Measurements from ENCODE around the gene DDAH1. TPM values are rescaled to one million over a fixed set of nuclear protein-coding genes. Genes with fewer than 3 reads are reported as not detected.
"Not testable (repeated sequence)": the region's sequence is repeated elsewhere in the genome, so short reads cannot be mapped to it uniquely, and the experiment has no call there.

Gene DDAH1
- total and polyA plus RNA-seq, 2 experiments from 2014 or later: 19.5 to 49.8 TPM

- H3K27me3 ChIP-seq: no peaks in the 10 kb centered on the region
- 86% methylated on average over 3 of the region's 3 CpGs for WGBS (ENCODE audit: low lambda C conversion rate, missing lambda C conversion rate)
- H3K4me2 ChIP-seq: no peak overlapping the region
- H3K79me2 ChIP-seq: no peaks in the 10 kb centered on the region
- H3K36me3 ChIP-seq (replicated peaks; ENCODE audit: insufficient read depth, low read depth): no peaks in the 10 kb centered on the region
- DNase-seq (ENCODE audit: low spot score): no peak
- H4K20me1 ChIP-seq (ENCODE audit: insufficient read depth, poor library complexity, severe bottlenecking): no peaks in the 10 kb centered on the region
- H2AFZ ChIP-seq: no peak overlapping the region
- H3K9me3 ChIP-seq (ENCODE audit: low read depth): no peaks in the 10 kb centered on the region
- no peaks in the 10 kb centered on the region for H3K9me2 ChIP-seq (replicated peaks; ENCODE audit: insufficient read depth)
- no peak overlapping the region for H3K27ac ChIP-seq
- H3K4me3 ChIP-seq: no peak overlapping the region
- TF ChIP-seq EZH2 (IDR thresholded peaks at IDR 0.05; ENCODE audit: borderline replicate concordance) (no peak), EZH2phosphoT487 (IDR thresholded peaks at IDR 0.05; ENCODE audit: low read depth, severe bottlenecking, unreplicated experiment) (no peak)
- TF ChIP-seq, protein P1, sequence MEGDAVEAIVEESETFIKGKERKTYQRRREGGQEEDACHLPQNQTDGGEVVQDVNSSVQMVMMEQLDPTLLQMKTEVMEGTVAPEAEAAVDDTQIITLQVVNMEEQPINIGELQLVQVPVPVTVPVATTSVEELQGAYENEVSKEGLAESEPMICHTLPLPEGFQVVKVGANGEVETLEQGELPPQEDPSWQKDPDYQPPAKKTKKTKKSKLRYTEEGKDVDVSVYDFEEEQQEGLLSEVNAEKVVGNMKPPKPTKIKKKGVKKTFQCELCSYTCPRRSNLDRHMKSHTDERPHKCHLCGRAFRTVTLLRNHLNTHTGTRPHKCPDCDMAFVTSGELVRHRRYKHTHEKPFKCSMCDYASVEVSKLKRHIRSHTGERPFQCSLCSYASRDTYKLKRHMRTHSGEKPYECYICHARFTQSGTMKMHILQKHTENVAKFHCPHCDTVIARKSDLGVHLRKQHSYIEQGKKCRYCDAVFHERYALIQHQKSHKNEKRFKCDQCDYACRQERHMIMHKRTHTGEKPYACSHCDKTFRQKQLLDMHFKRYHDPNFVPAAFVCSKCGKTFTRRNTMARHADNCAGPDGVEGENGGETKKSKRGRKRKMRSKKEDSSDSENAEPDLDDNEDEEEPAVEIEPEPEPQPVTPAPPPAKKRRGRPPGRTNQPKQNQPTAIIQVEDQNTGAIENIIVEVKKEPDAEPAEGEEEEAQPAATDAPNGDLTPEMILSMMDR (IDR thresholded peaks at IDR 0.05; ENCODE audit: poor library complexity): no peak
- no peaks in the 10 kb centered on the region for H3K4me1 ChIP-seq (ENCODE audit: insufficient read depth)
Measured at GRCh38 chr1:85349224-85349623, 115.7 kb downstream of the DDAH1 start.

GRCh38 chr1:85347908-85348307, 117.1 kb downstream of the DDAH1 start:
- Histone ChIP-seq H3K36me3 (replicated peaks; ENCODE audit: insufficient read depth, low read depth) (no peaks in the 10 kb centered on the region), H2AFZ (no peak overlapping the region), H3K79me2 (no peaks in the 10 kb centered on the region), H3K4me1 (ENCODE audit: insufficient read depth) (no peaks in the 10 kb centered on the region), H3K4me3 (no peak overlapping the region), H3K4me2 (no peak overlapping the region), H3K27ac (no peak overlapping the region), H4K20me1 (ENCODE audit: insufficient read depth, poor library complexity, severe bottlenecking) (no peaks in the 10 kb centered on the region), H3K9me3 (ENCODE audit: low read depth) (no peaks in the 10 kb centered on the region), H3K9me2 (replicated peaks; ENCODE audit: insufficient read depth) (no peaks in the 10 kb centered on the region), H3K27me3 (no peaks in the 10 kb centered on the region)
- DNase-seq (ENCODE audit: low spot score): no peak
- TF ChIP-seq EZH2 (IDR thresholded peaks at IDR 0.05; ENCODE audit: borderline replicate concordance) (no peak), EZH2phosphoT487 (IDR thresholded peaks at IDR 0.05; ENCODE audit: low read depth, severe bottlenecking, unreplicated experiment) (no peak)
- TF ChIP-seq, protein P1 (IDR thresholded peaks at IDR 0.05; ENCODE audit: poor library complexity): no peak
- 95% methylated on average over 2 of the region's 2 CpGs for WGBS (ENCODE audit: low lambda C conversion rate, missing lambda C conversion rate)

DNA sequence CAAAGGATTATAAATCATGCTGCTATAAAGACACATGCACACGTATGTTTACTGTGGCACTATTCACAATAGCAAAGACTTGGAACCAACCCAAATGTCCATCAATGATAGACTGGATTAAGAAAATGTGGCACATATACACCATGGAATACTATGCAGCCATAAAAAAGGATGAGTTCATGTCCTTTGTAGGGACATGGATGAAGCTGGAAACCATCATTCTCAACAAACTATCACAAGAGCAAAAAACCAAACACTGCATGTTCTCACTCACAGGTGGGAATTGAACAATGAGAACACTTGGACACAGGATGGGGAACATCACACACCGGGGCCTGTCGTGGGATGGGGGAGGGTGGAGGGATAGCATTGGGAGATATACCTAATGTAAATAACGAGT, 117.7 kb downstream of the DDAH1 start:
- not testable (repeated sequence) for H3K27me3 ChIP-seq; H4K20me1 ChIP-seq (ENCODE audit: insufficient read depth, poor library complexity, severe bottlenecking); DNase-seq (ENCODE audit: low spot score); H3K79me2 ChIP-seq; H3K4me3 ChIP-seq; H3K4me2 ChIP-seq; H3K4me1 ChIP-seq (ENCODE audit: insufficient read depth); H3K27ac ChIP-seq; H3K9me2 ChIP-seq (replicated peaks; ENCODE audit: insufficient read depth); H3K36me3 ChIP-seq (replicated peaks; ENCODE audit: insufficient read depth, low read depth); H2AFZ ChIP-seq; H3K9me3 ChIP-seq (ENCODE audit: low read depth)
- WGBS (ENCODE audit: low lambda C conversion rate, missing lambda C conversion rate): 88% methylated on average over 4 of the region's 4 CpGs

DNA sequence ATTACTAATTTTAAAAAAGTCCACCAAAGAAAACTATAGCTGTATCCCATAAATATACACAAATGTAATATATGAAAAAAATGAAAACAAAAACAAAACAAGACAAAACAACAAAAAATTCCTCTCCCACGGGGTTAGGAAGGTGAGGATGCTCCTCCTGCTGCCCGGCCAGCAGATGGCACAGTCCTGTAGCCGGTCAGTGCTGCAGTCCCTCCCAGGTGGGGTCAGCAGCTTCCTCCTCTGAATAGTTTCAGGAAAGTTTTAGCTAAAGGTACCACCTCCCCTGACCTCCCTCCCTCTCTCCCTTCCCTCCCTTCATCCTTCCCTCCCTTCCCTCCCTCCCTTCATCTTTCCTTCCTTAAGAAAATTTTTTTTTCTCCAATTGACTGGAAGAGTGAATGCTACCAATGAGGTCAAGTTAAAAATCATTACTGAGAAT, 120.7 kb downstream of the DDAH1 start:
- Histone ChIP-seq H3K9me2 (replicated peaks; ENCODE audit: insufficient read depth) (no peaks in the 10 kb centered on the region), H3K79me2 (no peaks in the 10 kb centered on the region), H3K27ac (no peak overlapping the region), H3K4me3 (no peak overlapping the region), H4K20me1 (ENCODE audit: insufficient read depth, poor library complexity, severe bottlenecking) (no peaks in the 10 kb centered on the region), H3K36me3 (replicated peaks; ENCODE audit: insufficient read depth, low read depth) (no peaks in the 10 kb centered on the region), H3K4me2 (no peak overlapping the region), H2AFZ (no peak overlapping the region), H3K27me3 (no peaks in the 10 kb centered on the region), H3K4me1 (ENCODE audit: insufficient read depth) (no peaks in the 10 kb centered on the region), H3K9me3 (ENCODE audit: low read depth) (no peaks in the 10 kb centered on the region)
- WGBS (ENCODE audit: low lambda C conversion rate, missing lambda C conversion rate): 12% methylated on average over 3 of the region's 3 CpGs
- peak; percentile 49 for DNase-seq (ENCODE audit: low spot score)
- no peak for TF ChIP-seq EZH2 (IDR thresholded peaks at IDR 0.05; ENCODE audit: borderline replicate concordance)
- TF ChIP-seq, protein P1 (IDR thresholded peaks at IDR 0.05; ENCODE audit: poor library complexity): peak; percentile 54
